Measurements from ENCODE around the gene PSMA8.

The PSMA8 gene

GRCh38 chr18:26133652-26134051 lies at the start of gene PSMA8:
TSS of gene PSMA8 (plus strand) at chr18:26133869. CDS start at chr18:26133966, 97 bp downstream.
- DNase-seq (ENCODE audit: low read depth) = no peak
- TF ChIP-seq CTCF (conservative IDR thresholded peaks at IDR 0.05; ENCODE audit: low read length) = no peak
- no peak within 1 kb of the TSS for H3K4me3 ChIP-seq (ENCODE audit: low read length)

GRCh38 chr18:26085056-26085455 lies 48.6 kb upstream of the PSMA8 start:
- TF ChIP-seq CTCF (conservative IDR thresholded peaks at IDR 0.05; ENCODE audit: low read length) = no peak
- no peak overlapping the region for H3K4me3 ChIP-seq (ENCODE audit: low read length)
- no peak for DNase-seq (ENCODE audit: low read depth)

- H3K4me3 ChIP-seq (ENCODE audit: low read length) = no peak overlapping the region
- no peak for TF ChIP-seq CTCF (conservative IDR thresholded peaks at IDR 0.05; ENCODE audit: low read length)
- DNase-seq (ENCODE audit: low read depth) = no peak
Measured at GRCh38 chr18:26086959-26087358, 46.7 kb upstream of the PSMA8 start.

GRCh38 chr18:26088487-26088886 lies 45.2 kb upstream of the PSMA8 start:
- no peak for TF ChIP-seq CTCF (conservative IDR thresholded peaks at IDR 0.05; ENCODE audit: low read length)
- peak overlapping the region; percentile 85 for H3K4me3 ChIP-seq (ENCODE audit: low read length)
- DNase-seq (ENCODE audit: low read depth) = peak; percentile 31

- DNase-seq (ENCODE audit: low read depth) = peak; percentile 31
- H3K4me3 ChIP-seq (ENCODE audit: low read length) = peak overlapping the region; percentile 85
- no peak for TF ChIP-seq CTCF (conservative IDR thresholded peaks at IDR 0.05; ENCODE audit: low read length)
Measured at GRCh38 chr18:26089293-26090129, 44.2 kb upstream of the PSMA8 start.

- DNase-seq (ENCODE audit: low read depth) = peak; percentile 94
Measured at GRCh38 chr18:26090130-26091046, 43.3 kb upstream of the PSMA8 start, which contains the start of gene SS18. TSS of gene SS18 (minus strand) at chr18:26090613. CDS start at chr18:26090569, 44 bp downstream.

More at GRCh38 chr18:26090130-26091046, 43.3 kb upstream of the PSMA8 start, which contains the start of gene SS18:
- TF ChIP-seq CTCF (conservative IDR thresholded peaks at IDR 0.05; ENCODE audit: low read length) = no peak
- peak within 1 kb of the TSS; percentile 85 for H3K4me3 ChIP-seq (ENCODE audit: low read length)
